Thyroid gland (tissue), 4 donors: Measurements from ENCODE around the gene MAPKAPK2. TPM values are rescaled to one million over a fixed set of nuclear protein-coding genes. Genes with fewer than 3 reads are reported as not detected.

Experiments
- DNase-seq, 2 donors: peaks; one replicate each; pipeline ENCODE4 v3.0.0-alpha.2; 2019
- H3K27ac ChIP-seq, 3 donors: fragments of 200-600 bp; sonication (generic); 1 replicate in 2 of 3; 2 replicates in 1 of 3; pipeline ENCODE4 v1.5.1; 2016 to 2019; ENCODE audit warnings: mild to moderate bottlenecking in 1 of 3, moderate library complexity in 1 of 3
- H3K27me3 ChIP-seq: fragments of 200-600 bp; sonication (generic); one replicate; pipeline ENCODE4 v1.5.1; 2019
- H3K36me3 ChIP-seq, 2 donors: fragments of 200-600 bp; sonication (generic); one replicate each; pipeline ENCODE4 v1.5.1; 2016 to 2019
- H3K4me1 ChIP-seq, 2 donors: fragments of 200-600 bp; sonication (generic); one replicate each; pipeline ENCODE4 v1.5.1; 2017 to 2019
- H3K4me3 ChIP-seq, 3 donors: fragments of 200-600 bp; sonication (generic); replicated peaks in 1 of 3; 1 replicate in 2 of 3; 2 replicates in 1 of 3; pipeline ENCODE4 v1.5.1; 2016; ENCODE audit warnings: mild to moderate bottlenecking in 1 of 3
- H3K9me3 ChIP-seq: fragments of 200-600 bp; sonication (generic); one replicate; pipeline ENCODE4 v1.5.1; 2017
- POLR2A ChIP-seq, 2 donors: fragments of 450-650 bp; IDR thresholded peaks; one replicate each; pipeline ENCODE4 v1.6.1; 2017; ENCODE audit warnings: antibody characterized with exemption in 2 of 2, mild to moderate bottlenecking in 2 of 2, moderate library complexity in 1 of 2
- WGBS, 2 donors: methylation state at CpG; one replicate each; pipeline ENCODE4 v1.1.5; 2017; 5-methylcytosine and 5-hydroxymethylcytosine counted together
- intact Hi-C: fragments of 100-400 bp; cut with DNase I; formaldehyde crosslinking; loops from one replicate; pipeline ENCODE4 v1.15.1; 2023
- total RNA-seq, 4 donors: library from RNA; depleted of rRNA; stranded (reverse); fragments of >200 nt; gene quantifications; one replicate each; pipeline ENCODE4 v1.2.3, GENCODE V29; 2016
- TF ChIP-seq, protein P1 (sequence below), 6 experiments: fragments of 200-600 bp in 3 of 6; fragments of 450-650 bp in 3 of 6; sonication (generic) in 3 of 6; IDR thresholded peaks; one replicate each; pipeline ENCODE4 v1.5.1; 2016 to 2019; ENCODE audit warnings: antibody characterized with exemption in 6 of 6, mild to moderate bottlenecking in 2 of 6, inconsistent platforms in 1 of 6, moderate library complexity in 1 of 6

Gene MAPKAPK2
- total RNA-seq, 4 donors from 2014 or later: 48.5 to 64.0 (median 59.9) TPM

DNA sequence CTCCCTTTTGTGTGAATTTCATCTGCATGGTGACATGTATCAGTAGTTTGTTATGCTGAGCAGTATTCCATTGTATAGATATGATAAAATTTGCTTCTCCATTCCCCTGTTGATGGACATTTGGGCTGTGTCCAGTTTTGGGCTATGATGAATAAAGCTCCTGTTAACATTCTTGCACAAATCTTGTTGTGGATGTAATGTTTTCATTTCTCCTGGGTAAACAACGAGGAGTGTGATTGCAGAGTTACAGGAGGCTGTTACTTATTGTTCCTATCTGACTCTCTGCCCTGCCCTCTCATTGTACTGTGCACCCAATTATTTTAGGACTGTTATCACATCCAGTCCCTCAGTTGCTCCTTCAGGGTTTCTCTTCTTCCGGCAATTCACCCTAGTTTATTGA lies 24.2 kb downstream of the MAPKAPK2 start:
- no peak for TF ChIP-seq POLR2A (IDR thresholded peaks at IDR 0.05)
- TF ChIP-seq, protein P1, sequence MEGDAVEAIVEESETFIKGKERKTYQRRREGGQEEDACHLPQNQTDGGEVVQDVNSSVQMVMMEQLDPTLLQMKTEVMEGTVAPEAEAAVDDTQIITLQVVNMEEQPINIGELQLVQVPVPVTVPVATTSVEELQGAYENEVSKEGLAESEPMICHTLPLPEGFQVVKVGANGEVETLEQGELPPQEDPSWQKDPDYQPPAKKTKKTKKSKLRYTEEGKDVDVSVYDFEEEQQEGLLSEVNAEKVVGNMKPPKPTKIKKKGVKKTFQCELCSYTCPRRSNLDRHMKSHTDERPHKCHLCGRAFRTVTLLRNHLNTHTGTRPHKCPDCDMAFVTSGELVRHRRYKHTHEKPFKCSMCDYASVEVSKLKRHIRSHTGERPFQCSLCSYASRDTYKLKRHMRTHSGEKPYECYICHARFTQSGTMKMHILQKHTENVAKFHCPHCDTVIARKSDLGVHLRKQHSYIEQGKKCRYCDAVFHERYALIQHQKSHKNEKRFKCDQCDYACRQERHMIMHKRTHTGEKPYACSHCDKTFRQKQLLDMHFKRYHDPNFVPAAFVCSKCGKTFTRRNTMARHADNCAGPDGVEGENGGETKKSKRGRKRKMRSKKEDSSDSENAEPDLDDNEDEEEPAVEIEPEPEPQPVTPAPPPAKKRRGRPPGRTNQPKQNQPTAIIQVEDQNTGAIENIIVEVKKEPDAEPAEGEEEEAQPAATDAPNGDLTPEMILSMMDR (IDR thresholded peaks at IDR 0.05): no peak
- no peak overlapping the region for H3K4me3 ChIP-seq
- WGBS, 2 donors: 73 to 77% methylated on average over 2 of the region's 2 CpGs
- DNase-seq: no peak
- no peaks in the 10 kb centered on the region for H3K9me3 ChIP-seq
- no peak overlapping the region for H3K27ac ChIP-seq
- peaks cover 58 to 75% of the 10 kb centered on the region in 2 donors for H3K4me1 ChIP-seq
- no peaks in the 10 kb centered on the region for H3K36me3 ChIP-seq
- intact Hi-C loops: no loop called here
- H3K27me3 ChIP-seq: no peaks in the 10 kb centered on the region

DNA sequence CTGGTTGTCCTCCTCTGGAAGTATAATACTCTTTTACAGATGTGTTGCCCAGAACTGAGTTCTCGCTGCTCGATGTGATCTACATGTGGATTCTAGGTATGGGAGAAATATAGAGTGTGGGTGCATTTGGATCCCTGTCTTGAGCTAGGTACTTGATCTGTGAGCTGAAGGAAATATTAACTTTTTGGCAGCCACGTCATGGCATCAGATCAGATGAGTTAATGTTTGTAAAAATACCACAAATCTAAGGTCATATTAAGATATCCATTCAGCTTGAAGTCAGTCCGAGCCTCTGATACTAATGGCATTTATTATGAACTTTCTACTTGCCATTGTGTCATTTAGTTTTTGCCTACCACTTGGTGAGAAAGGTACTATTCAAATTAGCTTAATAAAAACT lies 24.6 kb downstream of the MAPKAPK2 start:
- no peak overlapping the region for H3K4me3 ChIP-seq
- WGBS, 2 donors: 86% methylated on average over 4 of the region's 4 CpGs
- no peaks in the 10 kb centered on the region for H3K27me3 ChIP-seq
- no peaks in the 10 kb centered on the region for H3K9me3 ChIP-seq
- DNase-seq: no peak
- no peak overlapping the region for H3K27ac ChIP-seq
- TF ChIP-seq POLR2A (IDR thresholded peaks at IDR 0.05): no peak
- TF ChIP-seq, protein P1 (IDR thresholded peaks at IDR 0.05): no peak
- H3K36me3 ChIP-seq: no peaks in the 10 kb centered on the region
- H3K4me1 ChIP-seq: peaks cover 57 to 76% of the 10 kb centered on the region in 2 donors
- intact Hi-C loops: no loop called here

DNA sequence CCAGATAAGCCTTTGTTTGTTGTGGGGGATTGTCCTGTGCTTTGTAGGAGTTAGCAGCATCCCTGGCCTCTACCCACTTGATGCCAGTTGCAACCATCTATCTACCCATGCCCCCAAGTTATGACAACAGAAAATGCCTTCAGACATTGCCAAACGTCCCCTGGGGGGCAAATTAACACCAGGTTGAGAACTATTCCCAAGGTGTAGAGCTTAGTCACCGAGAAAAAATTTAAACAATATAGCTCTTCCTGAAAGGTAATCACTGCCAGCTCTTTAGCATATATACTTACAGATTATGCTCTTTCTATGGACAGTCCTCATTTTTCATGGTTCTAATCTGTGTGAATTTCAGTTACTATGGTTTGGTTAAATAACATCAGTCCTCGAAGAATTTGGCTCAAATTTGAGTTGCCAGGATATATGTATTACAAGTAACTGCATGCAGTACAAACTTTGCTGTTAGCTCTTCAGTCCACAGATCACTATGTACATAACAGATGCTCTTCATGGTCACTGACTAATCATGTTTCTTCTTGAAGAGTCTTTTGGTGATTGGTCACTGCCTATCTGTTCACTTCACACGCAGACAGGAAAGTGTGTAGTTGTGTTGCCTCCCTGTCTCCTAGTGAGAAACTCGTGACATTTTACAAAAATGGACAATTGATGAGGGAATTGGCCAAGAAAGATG lies 25.2 kb downstream of the MAPKAPK2 start:
- Histone ChIP-seq H3K9me3 (no peaks in the 10 kb centered on the region), H3K36me3 (no peaks in the 10 kb centered on the region), H3K4me3 (no peak overlapping the region), H3K27me3 (no peaks in the 10 kb centered on the region), H3K27ac (no peak overlapping the region), H3K4me1 (peaks cover 57 to 76% of the 10 kb centered on the region in 2 donors)
- intact Hi-C loops: no loop called here
- 57 to 64% methylated on average over 5 of the region's 5 CpGs for WGBS, 2 donors
- TF ChIP-seq POLR2A (IDR thresholded peaks at IDR 0.05): no peak
- TF ChIP-seq, protein P1 (IDR thresholded peaks at IDR 0.05): no peak
- no peak for DNase-seq

DNA sequence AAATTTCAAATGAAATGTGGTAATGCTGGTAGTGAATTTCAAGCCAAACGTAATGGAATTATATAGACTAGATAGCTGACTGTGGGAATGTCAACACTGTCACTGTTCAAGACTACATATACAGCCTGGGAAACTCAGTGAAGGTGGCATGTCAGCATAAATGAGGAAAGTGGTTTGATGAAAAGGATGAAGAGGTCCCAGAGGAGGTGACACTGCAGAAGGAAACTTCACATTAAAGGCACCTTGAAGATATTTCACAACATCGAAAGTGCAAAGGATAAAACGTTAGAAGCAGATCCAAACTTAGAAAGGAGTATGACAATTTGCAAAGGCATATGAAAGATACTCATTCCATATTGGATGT lies 25.7 kb downstream of the MAPKAPK2 start:
- Histone ChIP-seq H3K4me1 (peaks cover 52 to 76% of the 10 kb centered on the region in 2 donors), H3K4me3 (no peak overlapping the region), H3K9me3 (no peaks in the 10 kb centered on the region), H3K27me3 (no peaks in the 10 kb centered on the region), H3K27ac (no peak overlapping the region), H3K36me3 (no peaks in the 10 kb centered on the region)
- WGBS, 2 donors: 67 to 73% methylated on average over 3 of the region's 3 CpGs
- TF ChIP-seq, protein P1 (IDR thresholded peaks at IDR 0.05): no peak
- TF ChIP-seq POLR2A (IDR thresholded peaks at IDR 0.05): no peak
- no peak for DNase-seq
- intact Hi-C loops: no loop called here

GRCh38 chr1:206713070-206713469 lies 28.4 kb downstream of the MAPKAPK2 start:
- H3K4me1 ChIP-seq: peaks cover 27 to 53% of the 10 kb centered on the region in 2 donors
- no peak overlapping the region for H3K27ac ChIP-seq
- H3K4me3 ChIP-seq: no peak overlapping the region
- no peaks in the 10 kb centered on the region for H3K9me3 ChIP-seq
- no peaks in the 10 kb centered on the region for H3K27me3 ChIP-seq
- TF ChIP-seq, protein P1 (IDR thresholded peaks at IDR 0.05): no peak
- no peak for TF ChIP-seq POLR2A (IDR thresholded peaks at IDR 0.05)
- no peak for DNase-seq
- intact Hi-C loops: no loop called here
- 91% methylated on average over 4 of the region's 4 CpGs for WGBS, 2 donors
- H3K36me3 ChIP-seq: no peaks in the 10 kb centered on the region
